Natural killer cell treated with Interleukin-12 subunit alpha and Interleukin-12 subunit beta and Interleukin-15 and Interleukin-18, amount 100 ng/mL, for 72 hours (primary cell): Measurements from ENCODE around the gene MCOLN1. TPM values are rescaled to one million over a fixed set of nuclear protein-coding genes. Genes with fewer than 3 reads are reported as not detected.
"Not testable (repeated sequence)": the region's sequence is repeated elsewhere in the genome, so short reads cannot be mapped to it uniquely, and the experiment has no call there.

ENCODE experiments used
- ATAC-seq, 2 donors: fragments of 150-1000 bp; cut with Tn5 transposase in 1 of 2; sonication (Bioruptor Pico), chemical (Tn5 transposase) in 1 of 2; 2 replicates each; pipeline ENCODE4 v1.10.0; 2021
- DNase-seq: peaks from one replicate; pipeline ENCODE4 v3.0.0; 2022; ENCODE audit warnings: low spot score
- H3K27ac Mint-ChIP-seq, 2 donors: 1 replicate in 1 of 2; 2 replicates in 1 of 2; pipeline ENCODE4 v1.8.0; 2022; ENCODE audit warnings: mixed read lengths in 2 of 2, mild to moderate bottlenecking in 1 of 2, moderate library complexity in 1 of 2
- H3K27me3 Mint-ChIP-seq, 2 donors: 1 replicate in 1 of 2; 2 replicates in 1 of 2; pipeline ENCODE4 v1.8.0; 2022; ENCODE audit warnings: mixed read lengths in 2 of 2
- H3K36me3 Mint-ChIP-seq: one replicate; pipeline ENCODE4 v1.8.0; 2022; ENCODE audit warnings: mixed read lengths
- H3K4me1 Mint-ChIP-seq, 2 donors: 1 replicate in 1 of 2; 2 replicates in 1 of 2; pipeline ENCODE4 v1.8.0; 2022; ENCODE audit warnings: low read depth in 2 of 2, mixed read lengths in 2 of 2, mild to moderate bottlenecking in 1 of 2
- H3K4me3 Mint-ChIP-seq: one replicate; pipeline ENCODE4 v1.8.0; 2022; ENCODE audit warnings: mixed read lengths
- H3K9me3 Mint-ChIP-seq: 2 replicates; pipeline ENCODE4 v1.8.0; 2022; ENCODE audit warnings: mixed read lengths
- total RNA-seq, 2 donors: library from RNA; stranded (reverse); gene quantifications; one replicate each; pipeline ENCODE4 v1.2.3, GENCODE V29; 2022

Gene MCOLN1
- total RNA-seq, 2 donors from 2014 or later, result 26.0 to 41.2 TPM

DNA sequence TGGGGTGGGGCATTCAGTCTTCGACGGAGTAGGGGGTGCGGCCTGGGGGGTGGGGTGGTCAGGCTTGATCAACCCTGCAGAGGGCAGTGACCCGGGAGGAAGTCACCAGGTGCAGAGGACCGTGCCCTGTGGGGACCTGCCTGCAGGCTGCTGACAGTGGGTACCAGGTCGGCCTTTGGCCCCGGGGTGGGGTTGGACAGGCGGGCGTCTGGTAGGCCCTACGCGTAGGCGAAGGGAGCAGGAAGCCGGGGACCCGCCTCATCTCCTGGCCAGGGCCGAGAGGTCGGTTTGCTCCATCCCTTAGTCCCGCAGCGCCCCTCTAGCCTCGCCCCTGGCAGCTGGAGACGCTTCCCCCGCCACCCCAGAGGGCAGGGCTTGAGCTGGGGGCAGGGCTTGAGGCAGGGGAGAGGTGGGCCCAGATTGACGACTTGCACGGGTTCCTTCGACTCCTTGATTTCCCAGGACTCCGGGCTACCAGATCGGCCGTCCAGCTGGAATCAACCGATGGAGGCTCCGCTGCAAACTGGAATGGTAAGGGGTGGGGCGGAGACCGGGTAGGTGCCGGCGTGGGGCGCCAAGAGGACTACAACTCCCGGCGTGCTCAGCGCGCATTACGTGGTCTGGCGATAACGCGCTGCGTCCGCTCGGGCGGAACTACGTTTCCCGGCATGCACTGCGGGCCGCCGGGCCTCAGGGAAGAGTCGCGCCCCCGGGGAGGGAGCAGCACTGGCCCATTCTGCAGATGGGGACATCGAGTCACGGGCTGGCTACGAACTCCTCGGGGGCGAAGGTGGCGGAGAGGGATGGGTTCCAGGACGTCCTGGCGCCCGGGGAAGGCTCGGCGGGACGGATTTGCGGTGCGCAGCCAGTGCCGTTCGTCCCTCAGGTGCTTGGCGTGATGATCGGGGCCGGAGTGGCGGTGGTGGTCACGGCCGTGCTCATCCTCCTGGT, 12.9 kb downstream of the MCOLN1 start, which contains the start of gene PNPLA6:
TSS of gene PNPLA6 (plus strand) at position 671 of the 951 bp plus-strand sequence. CDS start at position 743, 72 bp downstream.
- Mint-ChIP-seq H3K9me3 (no peaks in the 10 kb centered on the region), H3K27ac (peak within 1 kb of the TSS; percentile 80 to 92), H3K4me3 (peak within 1 kb of the TSS; percentile 99), H3K27me3 (no peaks in the 10 kb centered on the region), H3K36me3 (peaks cover 9% of the 10 kb centered on the region), H3K4me1 (peaks cover 24 to 25% of the 10 kb centered on the region in 2 donors)
- peak; percentile 91 to 92 for ATAC-seq
- DNase-seq, result peak; percentile 94

DNA sequence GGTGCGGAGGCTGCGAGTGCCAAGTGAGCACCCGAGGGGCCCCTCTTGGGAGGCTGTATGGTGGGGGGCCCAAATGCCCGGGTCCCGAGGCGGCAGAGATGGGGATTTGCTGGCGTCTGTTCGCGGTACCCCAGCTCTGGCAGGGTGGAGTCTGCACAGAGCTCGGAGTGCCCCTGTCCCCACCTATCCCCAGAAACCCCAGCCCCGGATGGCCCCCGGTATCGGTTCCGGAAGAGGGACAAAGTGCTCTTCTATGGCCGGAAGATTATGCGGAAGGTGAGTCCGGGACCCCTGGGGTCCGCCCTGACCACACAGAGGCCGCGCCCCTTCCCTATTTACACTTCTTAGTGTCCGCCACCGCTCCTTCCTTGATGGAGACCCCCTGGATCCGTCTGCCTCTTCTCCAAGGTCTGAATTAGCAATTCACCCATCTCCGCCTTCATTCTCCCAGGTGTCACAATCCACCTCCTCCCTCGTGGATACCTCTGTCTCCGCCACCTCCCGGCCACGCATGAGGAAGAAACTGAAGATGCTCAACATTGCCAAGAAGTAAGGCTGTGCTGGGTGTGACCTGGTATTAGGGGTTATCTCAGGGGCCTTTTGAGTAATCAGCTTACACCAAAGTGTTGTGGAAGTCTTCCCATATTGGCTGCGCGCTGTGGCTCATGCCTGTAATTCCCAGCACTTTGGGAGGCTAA, 13.7 kb downstream of the MCOLN1 start:
- H3K27me3 Mint-ChIP-seq, result no peaks in the 10 kb centered on the region
- ATAC-seq, result peak in 1 of 2 donors; percentile 0
- H3K4me3 Mint-ChIP-seq, result peak overlapping the region; percentile 99
- peaks cover 26 to 27% of the 10 kb centered on the region in 2 donors for H3K4me1 Mint-ChIP-seq
- H3K36me3 Mint-ChIP-seq, result peaks cover 9% of the 10 kb centered on the region
- no peaks in the 10 kb centered on the region for H3K9me3 Mint-ChIP-seq
- DNase-seq, result no peak
- H3K27ac Mint-ChIP-seq, result peak overlapping the region; percentile 80 to 92

GRCh38 chr19:7538990-7539389, 16.6 kb downstream of the MCOLN1 start:
- H3K27ac Mint-ChIP-seq, DNase-seq: not testable (repeated sequence)
- peaks cover 21% of the 10 kb centered on the region for H3K36me3 Mint-ChIP-seq

DNA sequence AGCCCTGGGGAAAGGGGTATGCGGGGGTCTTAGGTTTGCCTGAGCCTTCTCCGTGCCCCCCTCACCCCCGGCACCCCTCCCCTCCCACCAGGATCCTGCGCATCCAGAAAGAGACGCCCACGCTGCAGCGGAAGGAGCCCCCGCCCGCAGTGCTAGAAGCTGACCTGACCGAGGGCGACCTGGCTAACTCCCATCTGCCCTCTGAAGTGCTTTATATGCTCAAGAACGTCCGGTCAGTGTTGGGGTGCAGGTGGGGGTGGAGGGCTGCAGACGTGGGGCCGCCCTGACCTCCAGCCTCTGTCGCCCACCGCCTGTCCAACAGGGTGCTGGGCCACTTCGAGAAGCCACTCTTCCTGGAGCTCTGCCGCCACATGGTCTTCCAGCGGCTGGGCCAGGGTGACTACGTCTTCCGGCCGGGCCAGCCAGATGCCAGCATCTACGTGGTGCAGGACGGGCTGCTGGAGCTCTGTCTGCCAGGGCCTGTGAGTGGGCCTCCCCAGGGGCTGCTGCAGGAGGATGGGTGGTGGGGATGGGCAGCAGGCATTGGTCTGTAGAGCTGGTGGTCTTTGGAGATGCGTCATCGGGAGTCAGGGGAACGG, 17.5 kb downstream of the MCOLN1 start:
- H3K36me3 Mint-ChIP-seq, result peaks cover 21% of the 10 kb centered on the region
- DNase-seq (no peak), ATAC-seq (no peak)
- no peaks in the 10 kb centered on the region for H3K27me3 Mint-ChIP-seq
- H3K4me1 Mint-ChIP-seq, result peaks cover 33 to 37% of the 10 kb centered on the region in 2 donors
- H3K9me3 Mint-ChIP-seq, result no peaks in the 10 kb centered on the region
- H3K4me3 Mint-ChIP-seq, result no peak overlapping the region
- peak overlapping the region; percentile 49 to 59 for H3K27ac Mint-ChIP-seq

More at GRCh38 chr19:7538990-7539389, 16.6 kb downstream of the MCOLN1 start:
- not testable (repeated sequence) for H3K27me3 Mint-ChIP-seq, H3K9me3 Mint-ChIP-seq, ATAC-seq
- Mint-ChIP-seq H3K4me3 (peak overlapping the region; percentile 25), H3K4me1 (peaks cover 36% of the 10 kb centered on the region in 2 donors)

DNA sequence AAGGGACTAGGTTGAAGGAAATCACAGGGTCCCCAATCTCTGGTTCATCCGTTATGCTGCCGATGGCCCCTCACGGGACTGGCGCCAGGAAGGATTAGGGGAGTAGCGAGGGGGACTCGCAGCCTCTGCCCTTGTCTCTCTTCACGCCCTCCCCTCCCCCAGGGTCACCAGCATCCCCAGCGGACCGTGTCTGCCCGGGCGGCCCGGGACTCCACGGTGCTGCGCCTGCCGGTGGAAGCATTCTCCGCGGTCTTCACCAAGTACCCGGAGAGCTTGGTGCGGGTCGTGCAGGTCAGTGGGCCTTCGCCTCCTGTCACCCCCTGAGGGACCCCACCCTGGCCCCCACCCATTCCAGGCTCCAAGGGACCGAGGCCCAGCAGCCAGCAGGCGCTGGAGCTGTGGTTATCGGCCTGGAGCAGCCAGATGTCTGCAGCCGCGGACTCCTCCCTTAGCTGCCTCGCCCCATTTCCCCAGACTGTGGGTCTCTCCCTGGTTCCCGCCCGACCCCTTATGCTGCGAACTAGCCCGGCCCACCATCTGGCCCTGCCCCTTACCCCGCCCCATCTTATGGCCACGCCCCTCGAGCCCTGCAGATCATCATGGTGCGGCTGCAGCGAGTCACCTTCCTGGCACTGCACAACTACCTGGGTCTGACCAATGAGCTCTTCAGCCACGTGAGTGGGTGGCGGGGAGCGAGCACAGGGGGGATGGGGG, 18.5 kb downstream of the MCOLN1 start:
- H3K27ac Mint-ChIP-seq, result no peak overlapping the region
- ATAC-seq (peak in 1 of 2 donors; percentile 7), DNase-seq (no peak)
- peaks cover 25% of the 10 kb centered on the region for H3K36me3 Mint-ChIP-seq
- H3K4me3 Mint-ChIP-seq, result no peak overlapping the region
- H3K9me3 Mint-ChIP-seq, result peaks cover 2% of the 10 kb centered on the region
- H3K27me3 Mint-ChIP-seq, result no peaks in the 10 kb centered on the region
- H3K4me1 Mint-ChIP-seq, result peaks cover 36 to 44% of the 10 kb centered on the region in 2 donors

GRCh38 chr19:7541475-7541824, 19.0 kb downstream of the MCOLN1 start:
- ATAC-seq (no peak), DNase-seq (no peak)
- Mint-ChIP-seq H3K36me3 (peaks cover 25% of the 10 kb centered on the region), H3K27ac (no peak overlapping the region), H3K4me1 (peaks cover 36 to 43% of the 10 kb centered on the region in 2 donors), H3K4me3 (no peak overlapping the region), H3K9me3 (peaks cover 3% of the 10 kb centered on the region), H3K27me3 (no peaks in the 10 kb centered on the region)

DNA sequence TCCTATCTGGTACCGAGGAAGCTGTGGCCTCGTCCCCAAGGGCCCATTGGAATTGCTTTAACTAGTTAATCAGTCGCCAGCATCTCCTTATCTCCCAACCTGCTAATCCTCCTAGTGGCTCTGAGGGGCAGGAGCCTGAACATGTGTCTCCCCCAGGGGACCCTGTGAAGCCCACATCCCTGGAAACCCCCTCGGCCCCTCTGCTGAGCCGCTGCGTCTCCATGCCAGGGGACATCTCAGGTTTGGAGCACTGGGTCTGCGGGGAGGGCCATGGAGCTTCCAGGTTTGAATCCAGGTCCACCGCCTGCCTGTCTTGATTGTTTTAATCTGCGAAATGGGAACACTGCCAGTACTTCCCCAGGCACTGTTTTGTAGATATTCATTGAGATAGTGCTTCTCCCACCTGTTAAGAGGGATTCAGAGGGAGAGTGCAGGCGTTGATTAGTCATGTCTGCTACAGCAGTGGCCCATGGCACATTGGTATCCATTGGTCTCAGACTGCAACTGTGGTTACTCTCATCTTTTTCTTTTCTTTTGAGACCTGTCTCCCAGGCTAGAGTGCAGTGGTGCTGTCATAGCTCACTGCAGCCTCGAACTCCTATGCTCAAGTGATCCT, 19.5 kb downstream of the MCOLN1 start:
- H3K36me3 Mint-ChIP-seq, result peaks cover 25% of the 10 kb centered on the region
- DNase-seq (no peak), ATAC-seq (no peak)
- no peak overlapping the region for H3K27ac Mint-ChIP-seq
- H3K9me3 Mint-ChIP-seq, result peaks cover 3% of the 10 kb centered on the region
- H3K27me3 Mint-ChIP-seq, result no peaks in the 10 kb centered on the region
- H3K4me1 Mint-ChIP-seq, result peaks cover 32 to 40% of the 10 kb centered on the region in 2 donors
- H3K4me3 Mint-ChIP-seq, result no peak overlapping the region

- H3K4me3 Mint-ChIP-seq, result no peak overlapping the region
- peak overlapping the region; percentile 80 to 83 for H3K27ac Mint-ChIP-seq
- H3K27me3 Mint-ChIP-seq, result no peaks in the 10 kb centered on the region
- H3K36me3 Mint-ChIP-seq, result peaks cover 30% of the 10 kb centered on the region
- ATAC-seq (no peak), DNase-seq (no peak)
- H3K9me3 Mint-ChIP-seq, result peaks cover 3% of the 10 kb centered on the region
- H3K4me1 Mint-ChIP-seq, result peaks cover 34 to 42% of the 10 kb centered on the region in 2 donors
These were observed 20.3 kb downstream of the MCOLN1 start for GRCh38 chr19:7542556-7543348.

DNA sequence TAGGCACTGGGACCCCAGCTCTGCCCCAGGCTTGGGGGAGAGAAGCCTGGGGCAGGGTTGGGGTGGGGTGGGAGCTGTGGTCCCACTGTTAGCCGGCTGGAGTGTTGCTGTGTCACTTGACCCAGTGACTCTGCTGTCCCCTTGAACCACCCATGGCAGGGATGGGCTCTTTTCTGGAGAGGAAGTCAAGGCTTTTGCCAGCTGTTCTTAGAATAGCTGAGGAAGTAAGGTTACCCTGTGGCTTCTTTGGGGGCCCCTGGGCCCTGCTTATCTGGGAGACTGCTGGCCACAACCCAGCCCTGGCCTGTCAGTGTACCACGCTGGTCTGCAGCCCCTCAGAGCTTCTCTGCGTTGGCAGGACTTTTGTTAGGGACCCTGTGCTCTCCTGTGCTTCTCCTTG, 22.2 kb downstream of the MCOLN1 start:
- no peak for DNase-seq
- Mint-ChIP-seq H3K27me3 (no peaks in the 10 kb centered on the region), H3K9me3 (peaks cover 3% of the 10 kb centered on the region), H3K4me3 (peak overlapping the region; percentile 66), H3K36me3 (peaks cover 26% of the 10 kb centered on the region), H3K27ac (peak overlapping the region; percentile 84 to 86), H3K4me1 (peaks cover 34 to 41% of the 10 kb centered on the region in 2 donors)
- ATAC-seq, result peak; percentile 33 to 64

- DNase-seq (no peak), ATAC-seq (no peak)
- Mint-ChIP-seq H3K27ac (peak overlapping the region; percentile 84 to 86), H3K36me3 (peaks cover 26% of the 10 kb centered on the region), H3K27me3 (no peaks in the 10 kb centered on the region), H3K9me3 (peaks cover 3% of the 10 kb centered on the region), H3K4me1 (peaks cover 31 to 38% of the 10 kb centered on the region in 2 donors), H3K4me3 (peak overlapping the region; percentile 66)
These were observed 22.9 kb downstream of the MCOLN1 start for GRCh38 chr19:7545300-7545699.

DNA sequence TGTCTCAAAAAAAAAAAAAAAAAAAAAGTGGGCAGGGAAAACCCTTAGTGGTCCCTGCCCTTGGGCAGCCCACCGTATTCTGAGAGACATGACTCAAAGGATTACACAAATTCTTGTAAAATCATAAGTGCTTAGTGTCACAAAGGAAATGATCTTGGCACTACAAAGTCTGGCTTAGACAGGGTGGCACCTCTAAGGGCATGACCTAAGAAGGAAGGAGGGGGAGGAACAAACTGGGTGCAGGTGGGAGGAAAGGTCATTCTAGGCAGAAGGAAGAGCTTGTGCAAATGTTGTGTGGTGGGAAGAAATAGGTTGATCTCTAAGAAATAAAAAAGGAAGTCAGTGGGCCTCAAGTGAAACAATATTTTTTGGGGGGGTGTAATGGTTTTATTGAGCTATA, 23.5 kb downstream of the MCOLN1 start:
- Mint-ChIP-seq H3K27ac (peak overlapping the region; percentile 84 to 86), H3K9me3 (peaks cover 3% of the 10 kb centered on the region), H3K4me1 (peaks cover 29 to 36% of the 10 kb centered on the region in 2 donors), H3K36me3 (peaks cover 26% of the 10 kb centered on the region), H3K4me3 (peak overlapping the region; percentile 81), H3K27me3 (no peaks in the 10 kb centered on the region)
- ATAC-seq (peak; percentile 75 to 85), DNase-seq (no peak)

DNA sequence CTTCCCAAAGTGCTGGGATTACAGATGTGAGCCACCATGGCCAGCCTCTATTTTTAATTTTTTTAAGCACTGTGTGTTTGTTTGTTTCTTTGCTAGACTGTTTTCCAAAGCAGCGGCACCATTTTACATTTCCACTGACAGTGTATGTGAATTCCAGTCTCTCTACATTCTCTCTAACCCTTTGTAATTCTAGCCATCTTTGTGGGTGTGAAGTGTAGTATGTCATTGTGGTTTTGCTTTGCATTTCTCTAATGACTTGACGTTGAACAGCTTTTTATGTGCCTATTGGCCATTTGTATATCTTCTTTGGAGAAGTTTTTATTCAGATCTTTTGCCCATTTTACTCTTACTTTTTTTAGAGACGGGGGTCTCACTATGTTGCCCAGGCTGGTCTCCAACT, 24.7 kb downstream of the MCOLN1 start:
- peak overlapping the region; percentile 78 for H3K4me3 Mint-ChIP-seq
- H3K27ac Mint-ChIP-seq, result peak overlapping the region; percentile 93
- H3K36me3 Mint-ChIP-seq, result peaks cover 23% of the 10 kb centered on the region

More for the DNA sequence above, 24.7 kb downstream of the MCOLN1 start:
- H3K9me3 Mint-ChIP-seq, result peaks cover 3% of the 10 kb centered on the region
- H3K4me1 Mint-ChIP-seq, result peaks cover 27 to 36% of the 10 kb centered on the region in 2 donors
- no peaks in the 10 kb centered on the region for H3K27me3 Mint-ChIP-seq
- DNase-seq (no peak), ATAC-seq (peak; percentile 69 to 70)
